Prostate gland (tissue), 2 donors: Measurements from ENCODE around the gene DCLK2.

ENCODE experiments used
- POLR2A ChIP-seq: fragments of 450-650 bp; IDR thresholded peaks from one replicate; pipeline ENCODE4 v1.6.1; 2016; ENCODE audit warnings: antibody characterized with exemption, mild to moderate bottlenecking
- TF ChIP-seq, protein P1 (sequence below), 4 experiments: fragments of 200-600 bp in 2 of 4; fragments of 450-650 bp in 2 of 4; sonication (generic) in 2 of 4; IDR thresholded peaks; 1 replicate in 3 of 4; 2 replicates in 1 of 4; pipeline ENCODE4 v1.5.1; 2016 to 2019; ENCODE audit warnings: antibody characterized with exemption in 4 of 4, mild to moderate bottlenecking in 2 of 4, moderate library complexity in 2 of 4

- TF ChIP-seq, protein P1, sequence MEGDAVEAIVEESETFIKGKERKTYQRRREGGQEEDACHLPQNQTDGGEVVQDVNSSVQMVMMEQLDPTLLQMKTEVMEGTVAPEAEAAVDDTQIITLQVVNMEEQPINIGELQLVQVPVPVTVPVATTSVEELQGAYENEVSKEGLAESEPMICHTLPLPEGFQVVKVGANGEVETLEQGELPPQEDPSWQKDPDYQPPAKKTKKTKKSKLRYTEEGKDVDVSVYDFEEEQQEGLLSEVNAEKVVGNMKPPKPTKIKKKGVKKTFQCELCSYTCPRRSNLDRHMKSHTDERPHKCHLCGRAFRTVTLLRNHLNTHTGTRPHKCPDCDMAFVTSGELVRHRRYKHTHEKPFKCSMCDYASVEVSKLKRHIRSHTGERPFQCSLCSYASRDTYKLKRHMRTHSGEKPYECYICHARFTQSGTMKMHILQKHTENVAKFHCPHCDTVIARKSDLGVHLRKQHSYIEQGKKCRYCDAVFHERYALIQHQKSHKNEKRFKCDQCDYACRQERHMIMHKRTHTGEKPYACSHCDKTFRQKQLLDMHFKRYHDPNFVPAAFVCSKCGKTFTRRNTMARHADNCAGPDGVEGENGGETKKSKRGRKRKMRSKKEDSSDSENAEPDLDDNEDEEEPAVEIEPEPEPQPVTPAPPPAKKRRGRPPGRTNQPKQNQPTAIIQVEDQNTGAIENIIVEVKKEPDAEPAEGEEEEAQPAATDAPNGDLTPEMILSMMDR (IDR thresholded peaks at IDR 0.05) = no peak
- no peak for TF ChIP-seq POLR2A
Measured at GRCh38 chr4:150178161-150178560, 99.9 kb downstream of the DCLK2 start.
